Breast epithelium (tissue), 3 donors: ENCODE measurements around the gene CFTR.

Experiments used
- CTCF ChIP-seq, 3 donors: fragments of 450-650 bp; IDR thresholded peaks; one replicate each; pipeline ENCODE4 v1.5.1; 2016 to 2017; ENCODE audit warnings: antibody characterized with exemption in 3 of 3, mild to moderate bottlenecking in 3 of 3, moderate library complexity in 3 of 3
- POLR2A ChIP-seq: fragments of 450-650 bp; IDR thresholded peaks from one replicate; pipeline ENCODE4 v1.6.1; 2016; ENCODE audit warnings: antibody characterized with exemption, mild to moderate bottlenecking, moderate library complexity
- POLR2AphosphoS5 ChIP-seq, 3 donors: sonication (generic); formaldehyde crosslinking; IDR thresholded peaks; one replicate each; pipeline ENCODE4 v1.6.1; 2017; ENCODE audit warnings: antibody characterized with exemption in 3 of 3

- TF ChIP-seq CTCF (IDR thresholded peaks at IDR 0.05) (no peak), POLR2AphosphoS5 (IDR thresholded peaks at IDR 0.05) (no peak), POLR2A (no peak)
Observed at GRCh38 chr7:117567781-117568180, 88.0 kb downstream of the CFTR start.
